HG03280 (cell line): Measurements from ENCODE around the gene ACTL7B.
"Not testable (repeated sequence)": the region's sequence is repeated elsewhere in the genome, so short reads cannot be mapped to it uniquely, and the experiment has no call there.

ENCODE experiments used
- ATAC-seq: cut with Tn5 transposase; IDR thresholded peaks from one replicate; pipeline ENCODE4 v1.9.1; 2021; ENCODE audit warnings: mild to moderate bottlenecking, moderate library complexity; ENCODE audit not compliant: unreplicated experiment

ACTL7B gene

GRCh38 chr9:108845947-108846346 is 9.8 kb downstream of the ACTL7B start:
- ATAC-seq, result no peak

- no peak for ATAC-seq
These were observed 10.3 kb downstream of the ACTL7B start for GRCh38 chr9:108845507-108845906.

- ATAC-seq, result no peak
These were observed 10.9 kb downstream of the ACTL7B start for GRCh38 chr9:108844856-108845255.

GRCh38 chr9:108844391-108844790 is 11.4 kb downstream of the ACTL7B start:
- ATAC-seq, result no peak

- ATAC-seq, result no peak
These were observed 13.0 kb downstream of the ACTL7B start for GRCh38 chr9:108842610-108843295.

- not testable (repeated sequence) for ATAC-seq
These were observed 16.2 kb downstream of the ACTL7B start for GRCh38 chr9:108839561-108839960.

GRCh38 chr9:108838017-108838416 is 17.8 kb downstream of the ACTL7B start:
- no peak for ATAC-seq

- ATAC-seq, result no peak
These were observed 18.3 kb downstream of the ACTL7B start for GRCh38 chr9:108837530-108837929.

- ATAC-seq, result no peak
These were observed 19.0 kb downstream of the ACTL7B start for GRCh38 chr9:108836781-108837180.

- no peak for ATAC-seq
These were observed 19.5 kb downstream of the ACTL7B start for GRCh38 chr9:108836319-108836718.

- no peak for ATAC-seq
These were observed 20.0 kb downstream of the ACTL7B start for GRCh38 chr9:108835831-108836230.

- no peak for ATAC-seq
These were observed 20.7 kb downstream of the ACTL7B start for GRCh38 chr9:108834959-108835665.

- ATAC-seq, result no peak
These were observed 23.6 kb downstream of the ACTL7B start for GRCh38 chr9:108832179-108832500.

GRCh38 chr9:108831496-108832178 is 24.1 kb downstream of the ACTL7B start:
- no peak for ATAC-seq

GRCh38 chr9:108830272-108830671 is 25.5 kb downstream of the ACTL7B start:
- ATAC-seq, result no peak

- ATAC-seq, result no peak
These were observed 32.0 kb downstream of the ACTL7B start for GRCh38 chr9:108823829-108824228.

GRCh38 chr9:108816037-108816436 is 39.7 kb downstream of the ACTL7B start:
- no peak for ATAC-seq

- ATAC-seq, result no peak
These were observed 40.6 kb downstream of the ACTL7B start for GRCh38 chr9:108815156-108815555.

- no peak for ATAC-seq
These were observed 41.7 kb downstream of the ACTL7B start for GRCh38 chr9:108813951-108814601.

- no peak for ATAC-seq
These were observed 43.3 kb downstream of the ACTL7B start for GRCh38 chr9:108812396-108813025.

- no peak for ATAC-seq
These were observed 43.8 kb downstream of the ACTL7B start for GRCh38 chr9:108811944-108812343.
